Colonic mucosa (tissue), 4 donors: Measurements from ENCODE around the gene CSF3R. TPM values are rescaled to one million over a fixed set of nuclear protein-coding genes. Genes with fewer than 3 reads are reported as not detected.

ENCODE experiments used
- DNase-seq: peaks from one replicate; pipeline ENCODE4 v3.0.0-alpha.2; 2020
- H3K27ac ChIP-seq: fragments of 200-600 bp; one replicate; pipeline ENCODE4 v1.8.0; 2021
- H3K27me3 ChIP-seq: fragments of 200-600 bp; one replicate; pipeline ENCODE4 v1.8.0; 2021
- H3K36me3 ChIP-seq: fragments of 200-600 bp; one replicate; pipeline ENCODE4 v1.8.0; 2021
- H3K4me1 ChIP-seq: fragments of 200-600 bp; one replicate; pipeline ENCODE4 v1.8.0; 2021; ENCODE audit warnings: mild to moderate bottlenecking
- H3K4me3 ChIP-seq: fragments of 200-600 bp; one replicate; pipeline ENCODE4 v1.8.0; 2021
- H3K9ac ChIP-seq, 2 donors: one replicate each; pipeline ENCODE4 v1.7.0; 2013; ENCODE audit warnings: control low read depth in 2 of 2, low read depth in 2 of 2, low read length in 2 of 2
- H3K9me3 ChIP-seq: fragments of 200-600 bp; one replicate; pipeline ENCODE4 v1.8.0; 2021
- intact Hi-C: fragments of 100-400 bp; cut with DNase I; formaldehyde crosslinking; loops from one replicate; pipeline ENCODE4 v1.14.1; 2022
- total RNA-seq, 2 donors: library from RNA; stranded (reverse); fragmentation: NEBNext Ultra II Directional in 1 of 2; extraction: Animal tissue kit (Norgen Biotek cat#: 25700) in 1 of 2; gene quantifications; one replicate each; pipeline ENCODE4 v1.2.1, GENCODE V29; 2021
- TF ChIP-seq, protein P1 (sequence below): fragments of 200-600 bp; IDR thresholded peaks from one replicate; pipeline ENCODE4 v1.8.0; 2022; ENCODE audit warnings: antibody characterized with exemption, mild to moderate bottlenecking
- donor health status: healthy.
- donor health status: DM: no; HTN: no; CAD: no.
- donor health status: DM: no; HTN: no; CAD: no.

CSF3R gene
- total RNA-seq, 2 donors from 2014 or later: 1.1 to 3.8 TPM

DNA sequence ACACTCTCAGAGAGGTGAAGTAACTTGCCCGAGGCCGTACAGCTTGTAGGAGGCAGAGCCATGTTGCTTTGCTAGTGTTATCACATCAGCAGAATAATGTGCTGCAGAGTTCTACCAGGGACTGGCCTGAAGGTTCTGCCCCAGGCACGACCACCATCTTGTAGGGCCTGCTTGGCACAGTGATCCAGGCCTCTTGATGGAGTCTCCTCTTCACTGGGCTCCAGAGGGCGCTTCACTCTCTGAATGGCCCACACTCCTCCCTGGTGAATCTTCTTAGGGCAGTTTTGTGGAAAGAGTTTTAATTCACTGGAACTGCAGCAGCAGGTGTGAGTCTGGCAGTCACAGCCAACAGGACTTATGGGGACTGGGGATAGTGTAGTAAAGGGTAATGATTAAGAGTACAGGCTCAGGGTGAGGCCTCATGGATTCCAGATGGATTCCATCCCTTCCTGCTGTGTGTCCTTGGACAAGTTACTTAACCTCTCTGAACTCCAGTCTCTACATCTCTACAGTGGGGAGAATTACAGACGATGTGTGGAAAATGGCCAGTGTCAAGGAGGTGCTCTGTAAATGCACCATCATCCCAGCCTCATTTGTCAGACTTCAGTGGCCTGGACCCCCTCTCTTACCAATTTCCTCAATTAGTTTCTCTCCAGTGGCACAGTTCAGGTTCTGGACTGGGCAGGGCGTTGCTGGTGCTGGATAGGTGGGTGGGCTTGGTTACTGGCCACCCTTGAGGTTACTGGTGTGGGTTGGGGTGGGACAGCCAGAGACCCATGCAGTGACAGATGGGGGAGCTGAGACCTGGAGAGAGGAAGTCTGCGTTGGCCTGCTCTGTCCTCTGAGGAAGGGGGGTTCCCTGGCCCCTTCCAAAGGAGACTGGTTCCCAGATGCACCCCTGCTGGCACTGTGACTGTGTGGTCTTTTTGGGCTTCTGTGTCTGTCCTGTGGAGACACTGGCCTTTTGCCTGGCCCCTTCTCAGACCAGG is 45.9 kb upstream of the CSF3R start:
- H3K4me3 ChIP-seq: no peak overlapping the region
- no peak for DNase-seq
- no peaks in the 10 kb centered on the region for H3K4me1 ChIP-seq
- no peaks in the 10 kb centered on the region for H3K9me3 ChIP-seq
- intact Hi-C loops: no loop called here
- H3K36me3 ChIP-seq: no peaks in the 10 kb centered on the region
- H3K27me3 ChIP-seq: no peaks in the 10 kb centered on the region
- TF ChIP-seq, protein P1, sequence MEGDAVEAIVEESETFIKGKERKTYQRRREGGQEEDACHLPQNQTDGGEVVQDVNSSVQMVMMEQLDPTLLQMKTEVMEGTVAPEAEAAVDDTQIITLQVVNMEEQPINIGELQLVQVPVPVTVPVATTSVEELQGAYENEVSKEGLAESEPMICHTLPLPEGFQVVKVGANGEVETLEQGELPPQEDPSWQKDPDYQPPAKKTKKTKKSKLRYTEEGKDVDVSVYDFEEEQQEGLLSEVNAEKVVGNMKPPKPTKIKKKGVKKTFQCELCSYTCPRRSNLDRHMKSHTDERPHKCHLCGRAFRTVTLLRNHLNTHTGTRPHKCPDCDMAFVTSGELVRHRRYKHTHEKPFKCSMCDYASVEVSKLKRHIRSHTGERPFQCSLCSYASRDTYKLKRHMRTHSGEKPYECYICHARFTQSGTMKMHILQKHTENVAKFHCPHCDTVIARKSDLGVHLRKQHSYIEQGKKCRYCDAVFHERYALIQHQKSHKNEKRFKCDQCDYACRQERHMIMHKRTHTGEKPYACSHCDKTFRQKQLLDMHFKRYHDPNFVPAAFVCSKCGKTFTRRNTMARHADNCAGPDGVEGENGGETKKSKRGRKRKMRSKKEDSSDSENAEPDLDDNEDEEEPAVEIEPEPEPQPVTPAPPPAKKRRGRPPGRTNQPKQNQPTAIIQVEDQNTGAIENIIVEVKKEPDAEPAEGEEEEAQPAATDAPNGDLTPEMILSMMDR: no peak
- no peak overlapping the region for H3K9ac ChIP-seq
- no peak overlapping the region for H3K27ac ChIP-seq

DNA sequence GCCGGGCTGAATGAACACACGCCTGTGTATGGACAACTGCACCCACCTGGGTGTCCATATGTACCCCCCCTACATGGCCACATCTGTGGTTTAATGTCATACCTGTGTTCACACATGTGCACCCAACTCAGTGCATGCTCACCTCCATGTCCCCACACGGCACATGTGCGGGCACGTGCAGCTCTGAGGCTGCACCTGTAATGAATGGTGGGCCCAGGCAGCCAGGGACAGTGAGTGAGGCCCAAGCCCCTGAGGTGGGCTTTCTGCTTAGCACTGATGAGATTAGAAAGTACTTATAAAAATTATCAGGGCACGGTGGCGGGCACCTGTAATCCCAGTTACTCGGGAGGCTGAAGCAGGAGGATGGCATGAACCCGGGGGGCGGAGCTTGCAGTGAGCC is 42.5 kb upstream of the CSF3R start:
- H3K4me3 ChIP-seq: no peak overlapping the region
- H3K9me3 ChIP-seq: no peaks in the 10 kb centered on the region
- H3K9ac ChIP-seq: no peak overlapping the region
- no peak for DNase-seq
- no peaks in the 10 kb centered on the region for H3K36me3 ChIP-seq
- intact Hi-C loops: no loop called here
- TF ChIP-seq, protein P1: no peak
- no peaks in the 10 kb centered on the region for H3K4me1 ChIP-seq
- H3K27ac ChIP-seq: no peak overlapping the region
- H3K27me3 ChIP-seq: no peaks in the 10 kb centered on the region

DNA sequence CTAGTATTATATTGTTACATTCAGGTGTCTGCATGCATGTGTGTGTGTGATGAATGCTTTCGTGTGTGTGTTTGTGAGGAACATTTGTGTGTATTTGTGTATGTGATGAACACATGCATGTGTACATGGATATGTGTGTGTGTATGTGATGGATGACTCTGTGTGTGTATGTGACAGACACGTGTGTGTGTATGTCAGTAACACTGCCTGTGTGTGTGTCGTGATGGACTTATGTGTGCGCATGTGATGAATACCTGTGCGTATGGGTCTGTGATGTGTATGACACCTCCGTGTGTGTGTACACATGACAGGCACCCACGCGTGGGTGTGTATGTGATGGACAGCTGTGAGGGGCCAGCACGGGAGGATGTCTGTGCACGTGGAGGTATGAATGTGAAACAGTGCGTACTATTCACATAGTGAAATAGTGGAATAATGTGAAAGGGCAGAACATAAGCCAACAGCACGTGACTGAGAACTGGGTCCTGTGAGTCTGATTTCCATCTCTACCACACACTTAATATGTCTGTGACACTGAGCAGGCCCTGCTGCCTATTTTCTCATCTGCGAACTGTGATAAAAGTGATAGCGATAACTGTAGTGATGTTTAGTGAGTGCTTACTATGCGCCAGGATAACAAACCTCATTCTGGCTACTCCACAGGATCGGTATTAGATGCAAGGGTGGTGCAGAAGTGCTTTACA is 41.8 kb upstream of the CSF3R start:
- Histone ChIP-seq H3K36me3 (no peaks in the 10 kb centered on the region), H3K9me3 (no peaks in the 10 kb centered on the region), H3K27me3 (no peaks in the 10 kb centered on the region), H3K4me1 (no peaks in the 10 kb centered on the region), H3K9ac (no peak overlapping the region), H3K27ac (no peak overlapping the region), H3K4me3 (no peak overlapping the region)
- intact Hi-C loops: no loop called here
- TF ChIP-seq, protein P1: no peak
- DNase-seq: no peak

DNA sequence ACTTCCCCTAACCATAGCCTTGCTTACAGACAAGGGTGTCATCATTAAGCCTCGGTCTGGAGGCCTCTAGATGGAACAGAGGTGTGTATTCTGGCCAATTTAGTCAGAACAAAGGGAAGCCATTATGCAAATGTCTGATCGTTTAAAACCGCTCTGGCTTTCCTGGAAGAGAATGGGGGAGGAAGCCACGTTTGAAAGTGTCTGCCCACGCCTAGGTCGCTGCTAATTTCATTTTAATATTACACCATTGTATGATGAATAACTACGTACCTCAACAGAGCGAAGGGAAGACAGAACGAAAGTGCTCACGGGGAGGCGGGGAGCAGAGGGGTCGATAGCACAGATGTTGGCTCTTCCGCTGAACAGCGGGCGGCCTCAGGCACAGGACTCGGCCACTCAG is 41.1 kb upstream of the CSF3R start:
- H3K4me3 ChIP-seq: no peak overlapping the region
- H3K27me3 ChIP-seq: no peaks in the 10 kb centered on the region
- intact Hi-C loops: no loop called here
- no peaks in the 10 kb centered on the region for H3K36me3 ChIP-seq
- DNase-seq: no peak
- no peak overlapping the region for H3K27ac ChIP-seq
- H3K9me3 ChIP-seq: no peaks in the 10 kb centered on the region
- H3K4me1 ChIP-seq: no peaks in the 10 kb centered on the region
- TF ChIP-seq, protein P1: no peak
- H3K9ac ChIP-seq: no peak overlapping the region

DNA sequence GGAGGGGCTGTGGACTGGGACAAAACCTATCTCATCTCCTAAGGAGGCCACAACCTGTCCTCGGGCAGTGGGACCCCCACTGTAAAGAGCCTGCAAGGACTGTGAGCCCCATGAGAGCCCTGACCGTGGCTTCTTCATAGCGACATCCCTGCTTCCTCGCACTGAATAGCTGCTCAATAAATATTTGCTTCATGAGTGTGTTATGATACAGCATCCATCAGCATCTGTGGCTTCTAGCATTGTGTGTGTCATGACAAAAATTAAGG is 40.5 kb upstream of the CSF3R start:
- intact Hi-C loops: no loop called here
- no peaks in the 10 kb centered on the region for H3K9me3 ChIP-seq
- H3K9ac ChIP-seq: no peak overlapping the region
- no peaks in the 10 kb centered on the region for H3K36me3 ChIP-seq
- no peaks in the 10 kb centered on the region for H3K27me3 ChIP-seq
- H3K27ac ChIP-seq: no peak overlapping the region
- H3K4me1 ChIP-seq: no peaks in the 10 kb centered on the region
- no peak for DNase-seq
- no peak overlapping the region for H3K4me3 ChIP-seq
- TF ChIP-seq, protein P1: no peak
